Suprapubic skin (tissue), 3 donors: ENCODE measurements around the gene HNRNPF.

Experiments
- CTCF ChIP-seq, 2 donors: fragments of 200-600 bp in 1 of 2; fragments of 450-650 bp in 1 of 2; sonication (generic) in 1 of 2; IDR thresholded peaks; one replicate each; pipeline ENCODE4 v1.5.1; 2016 to 2019; ENCODE audit warnings: antibody characterized with exemption in 2 of 2, mild to moderate bottlenecking in 1 of 2, moderate library complexity in 1 of 2
- POLR2A ChIP-seq, 2 donors: fragments of 450-650 bp; IDR thresholded peaks; one replicate each; pipeline ENCODE4 v1.6.1; 2017; ENCODE audit warnings: antibody characterized with exemption in 2 of 2, mild to moderate bottlenecking in 2 of 2, moderate library complexity in 2 of 2

GRCh38 chr10:43392748-43393147, 16.2 kb downstream of the HNRNPF start:
- no peak for TF ChIP-seq CTCF (IDR thresholded peaks at IDR 0.05)
- TF ChIP-seq POLR2A (IDR thresholded peaks at IDR 0.05) = no peak
